SK-N-SH (cell line): ENCODE measurements around the gene C3orf22. TPM values are rescaled to one million over a fixed set of nuclear protein-coding genes. Genes with fewer than 3 reads are reported as not detected.

Source experiments
- CTCF ChIA-PET: fragments of 300-600, 350-600 bp; formaldehyde crosslinking; extraction: SDS; loops from one replicate; lab custom pipeline; 2021; lab: Yijun Ruan, JAX
- POLR2A ChIA-PET: fragments of 350-600 bp; sonication (Branson Sonifier 250); formaldehyde crosslinking; extraction: SDS; loops from one replicate; lab custom pipeline; 2020; ENCODE audit warnings: antibody characterized with exemption, inconsistent platforms; lab: Yijun Ruan, JAX
- DNase-seq: peaks from one replicate; pipeline ENCODE4 v3.0.0; 2012
- H2AFZ ChIP-seq: fragments of 200-600 bp; sonication (generic); 2 replicates; pipeline ENCODE4 v1.8.1; 2016; ENCODE audit warnings: antibody characterized with exemption, mild to moderate bottlenecking, low read depth
- H3F3A ChIP-seq: fragments of 200-600 bp; sonication (generic); replicated peaks from 2 replicates; pipeline ENCODE3; 2016; ENCODE audit warnings: antibody characterized with exemption, mild to moderate bottlenecking; ENCODE audit not compliant: insufficient read depth
- H3K27ac ChIP-seq, 2 experiments: fragments of 200-500 bp in 1 of 2; fragments of 200-600 bp in 1 of 2; sonication (Bioruptor generic) in 1 of 2; sonication (generic), shearing (Covaris generic) in 1 of 2; 2 replicates each; pipeline versions ENCODE4 v1.5.1 to v1.6.1; 2014 to 2016; ENCODE audit warnings: low read depth in 2 of 2, inconsistent platforms in 1 of 2, low read length in 1 of 2, mild to moderate bottlenecking in 1 of 2, mixed read lengths in 1 of 2
- H3K27me3 ChIP-seq: fragments of 200-600 bp; sonication (generic), shearing (Covaris generic); 2 replicates; pipeline ENCODE4 v1.6.1; 2016; ENCODE audit warnings: mixed run types; ENCODE audit not compliant: insufficient read depth
- H3K36me3 ChIP-seq, 2 experiments: fragments of 200-500 bp in 1 of 2; fragments of 200-600 bp in 1 of 2; sonication (Bioruptor generic) in 1 of 2; sonication (generic) in 1 of 2; replicated peaks in 1 of 2; 2 replicates each; pipeline versions ENCODE3 to v1.5.1; 2014 to 2016; ENCODE audit warnings: low read length in 1 of 2, mild to moderate bottlenecking in 1 of 2; ENCODE audit not compliant: insufficient read depth in 2 of 2, control insufficient read depth in 1 of 2
- H3K4me1 ChIP-seq, 2 experiments: fragments of 200-500 bp in 1 of 2; fragments of 200-600 bp in 1 of 2; sonication (Bioruptor generic) in 1 of 2; sonication (generic), shearing (Covaris generic) in 1 of 2; 2 replicates each; pipeline versions ENCODE4 v1.5.1 to v1.6.1; 2014 to 2016; ENCODE audit warnings: low read depth in 1 of 2, low read length in 1 of 2, mixed run types in 1 of 2; ENCODE audit not compliant: insufficient read depth in 2 of 2, control insufficient read depth in 1 of 2
- H3K4me2 ChIP-seq: fragments of 200-600 bp; sonication (generic), shearing (Covaris generic); 2 replicates; pipeline ENCODE4 v1.6.1; 2017; ENCODE audit warnings: mixed run types
- H3K4me3 ChIP-seq, 2 experiments: fragments of 200-500 bp in 1 of 2; fragments of 200-600 bp in 1 of 2; sonication (Bioruptor generic) in 1 of 2; sonication (generic), shearing (Covaris generic) in 1 of 2; 2 replicates each; pipeline versions ENCODE4 v1.5.1 to v1.8.1; 2014 to 2016; ENCODE audit warnings: low read depth in 2 of 2, inconsistent platforms in 1 of 2, low read length in 1 of 2, mild to moderate bottlenecking in 1 of 2, mixed read lengths in 1 of 2, moderate library complexity in 1 of 2
- H3K79me2 ChIP-seq: fragments of 200-600 bp; sonication (generic); 2 replicates; pipeline ENCODE4 v1.8.1; 2017; ENCODE audit warnings: mild to moderate bottlenecking; ENCODE audit not compliant: insufficient read depth
- H3K9ac ChIP-seq: fragments of 200-600 bp; sonication (generic); 2 replicates; pipeline ENCODE4 v1.6.1; 2017; ENCODE audit warnings: mixed run types
- H3K9me2 ChIP-seq: fragments of 200-600 bp; sonication (generic); 2 replicates; pipeline ENCODE4 v1.6.1; 2017; ENCODE audit warnings: mixed run types
- H3K9me3 ChIP-seq: fragments of 200-600 bp; sonication (generic); 2 replicates; pipeline ENCODE4 v1.6.1; 2017; ENCODE audit warnings: mixed run types, mild to moderate bottlenecking, moderate library complexity
- H4K20me1 ChIP-seq: fragments of 200-600 bp; sonication (generic); 2 replicates; pipeline ENCODE4 v1.6.1; 2017; ENCODE audit warnings: mild to moderate bottlenecking, mixed run types; ENCODE audit not compliant: insufficient read depth
- EP300 ChIP-seq, 2 experiments: IDR thresholded peaks; 2 replicates each; pipeline versions ENCODE4 v1.4.0 to v1.6.1; 2012; ENCODE audit warnings: borderline replicate concordance in 1 of 2, low read depth in 1 of 2, low read length in 1 of 2
- EZH2phosphoT487 ChIP-seq: fragments of 200-600 bp; sonication (generic); IDR thresholded peaks from 2 replicates; pipeline ENCODE4 v1.6.1; 2017; ENCODE audit warnings: low read depth, mixed run types, mild to moderate bottlenecking, antibody characterized with exemption, moderate library complexity, borderline replicate concordance
- FOSL2 ChIP-seq: IDR thresholded peaks from 2 replicates; pipeline ENCODE4 v1.4.0; 2012; ENCODE audit warnings: low read depth, mild to moderate bottlenecking, moderate library complexity, borderline replicate concordance
- FOXJ3 ChIP-seq: sonication (generic); formaldehyde crosslinking; IDR thresholded peaks from 2 replicates; pipeline ENCODE4 v1.5.1; 2020; ENCODE audit warnings: mild to moderate bottlenecking, missing genetic modification reagents
- FOXM1 ChIP-seq: IDR thresholded peaks from 2 replicates; pipeline ENCODE4 v1.4.0; 2012; ENCODE audit warnings: low read depth, mild to moderate bottlenecking
- POLR2AphosphoS5 ChIP-seq: IDR thresholded peaks from 2 replicates; pipeline ENCODE4 v1.6.1; 2012; ENCODE audit warnings: low read depth, low read length
- RCOR1 ChIP-seq: fragments of 150-350 bp; IDR thresholded peaks from 2 replicates; pipeline ENCODE4 v1.6.1; 2017; ENCODE audit warnings: antibody characterized with exemption, low read length
- RFX5 ChIP-seq: IDR thresholded peaks from 2 replicates; pipeline ENCODE4 v1.6.1; 2012; ENCODE audit warnings: mild to moderate bottlenecking, improper control_type of control experiment, low read length
- RXRA ChIP-seq: IDR thresholded peaks from 2 replicates; pipeline ENCODE4 v1.4.0; 2012; ENCODE audit warnings: low read depth, mild to moderate bottlenecking, borderline replicate concordance
- SIN3A ChIP-seq: IDR thresholded peaks from 2 replicates; pipeline ENCODE4 v1.6.1; 2012; ENCODE audit warnings: low read depth, mild to moderate bottlenecking, low read length, moderate library complexity, borderline replicate concordance
- TAF1 ChIP-seq: IDR thresholded peaks from 2 replicates; pipeline ENCODE4 v1.6.1; 2012; ENCODE audit warnings: low read depth, mild to moderate bottlenecking, low read length, moderate library complexity, borderline replicate concordance
- WGBS: methylation state at CpG from one replicate; pipeline ENCODE4 v1.1.6; 2017; ENCODE audit warnings: low lambda C conversion rate; 5-methylcytosine and 5-hydroxymethylcytosine counted together
- polyA plus RNA-seq, 3 experiments: library from polyadenylated mRNA; depleted of rRNA; stranded (reverse); fragments of >200 nt; gene quantifications; 2 replicates each; pipeline ENCODE4 v1.2.3, GENCODE V29; 2012
- TF ChIP-seq, protein P1 (sequence below): fragments of 200-600 bp; sonication (generic); IDR thresholded peaks from 2 replicates; pipeline ENCODE4 v1.6.1; 2017; ENCODE audit warnings: antibody characterized with exemption, mild to moderate bottlenecking, moderate library complexity
- TF ChIP-seq, protein P2 (sequence below): fragments of 150-350 bp; IDR thresholded peaks from 2 replicates; pipeline ENCODE4 v1.6.1; 2016; ENCODE audit warnings: mild to moderate bottlenecking, low read depth, low read length
- TF ChIP-seq, protein P3 (sequence below): IDR thresholded peaks from 2 replicates; pipeline ENCODE4 v1.6.1; 2012; ENCODE audit warnings: mild to moderate bottlenecking, low read depth, low read length, moderate library complexity
- TF ChIP-seq, protein P4 (sequence below): IDR thresholded peaks from 2 replicates; pipeline ENCODE4 v1.4.0; 2012; ENCODE audit warnings: low read depth, borderline replicate concordance

Gene C3orf22
- polyA plus RNA-seq, 1 of the 3 experiments (the other 2 are of a cell fraction), result not detected

DNA sequence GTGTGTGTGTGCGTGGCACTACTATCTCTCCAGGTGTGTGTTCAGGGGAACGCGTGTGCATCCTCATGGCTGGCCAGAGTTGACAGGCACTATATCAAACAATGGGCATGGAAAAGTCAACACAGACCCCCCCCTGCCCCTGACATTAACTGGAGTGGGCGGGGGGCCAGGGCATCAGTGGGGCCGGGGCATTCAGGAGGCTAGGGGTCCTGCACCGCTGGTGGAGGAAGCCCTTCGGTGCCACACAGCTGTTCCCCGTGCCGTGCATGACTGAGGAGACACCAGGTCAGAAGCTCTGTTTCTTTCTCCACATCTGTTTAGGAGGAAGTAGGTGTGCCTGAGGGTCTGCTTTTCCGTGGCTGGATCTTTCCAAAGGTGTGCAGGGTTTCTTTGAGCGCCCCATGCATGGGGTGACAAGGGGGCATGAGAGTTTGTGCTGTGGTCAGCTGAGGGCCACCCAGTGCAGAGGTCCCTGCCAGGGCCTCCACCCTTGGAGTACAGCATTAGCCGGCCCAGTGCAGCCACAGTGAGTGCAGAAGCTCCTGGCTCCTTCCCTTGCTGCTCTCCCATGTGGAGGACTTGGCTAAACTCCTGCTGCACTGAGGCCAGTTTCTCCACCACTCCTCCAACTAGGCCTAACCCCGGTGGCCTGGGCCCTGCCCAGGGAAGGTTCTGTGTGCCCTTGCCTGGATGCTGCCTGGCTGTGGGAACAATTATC lies 7.5 kb downstream of the C3orf22 start:
- no peaks in the 10 kb centered on the region; a peak in 1 of 4 replicates for H3K4me1 ChIP-seq
- TF ChIP-seq, protein P1, sequence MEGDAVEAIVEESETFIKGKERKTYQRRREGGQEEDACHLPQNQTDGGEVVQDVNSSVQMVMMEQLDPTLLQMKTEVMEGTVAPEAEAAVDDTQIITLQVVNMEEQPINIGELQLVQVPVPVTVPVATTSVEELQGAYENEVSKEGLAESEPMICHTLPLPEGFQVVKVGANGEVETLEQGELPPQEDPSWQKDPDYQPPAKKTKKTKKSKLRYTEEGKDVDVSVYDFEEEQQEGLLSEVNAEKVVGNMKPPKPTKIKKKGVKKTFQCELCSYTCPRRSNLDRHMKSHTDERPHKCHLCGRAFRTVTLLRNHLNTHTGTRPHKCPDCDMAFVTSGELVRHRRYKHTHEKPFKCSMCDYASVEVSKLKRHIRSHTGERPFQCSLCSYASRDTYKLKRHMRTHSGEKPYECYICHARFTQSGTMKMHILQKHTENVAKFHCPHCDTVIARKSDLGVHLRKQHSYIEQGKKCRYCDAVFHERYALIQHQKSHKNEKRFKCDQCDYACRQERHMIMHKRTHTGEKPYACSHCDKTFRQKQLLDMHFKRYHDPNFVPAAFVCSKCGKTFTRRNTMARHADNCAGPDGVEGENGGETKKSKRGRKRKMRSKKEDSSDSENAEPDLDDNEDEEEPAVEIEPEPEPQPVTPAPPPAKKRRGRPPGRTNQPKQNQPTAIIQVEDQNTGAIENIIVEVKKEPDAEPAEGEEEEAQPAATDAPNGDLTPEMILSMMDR, result no peak
- TF ChIP-seq RFX5 (no peak), SIN3A (no peak), FOXM1 (no peak), RCOR1 (no peak), TAF1 (no peak), EZH2phosphoT487 (no peak), EP300 (IDR thresholded peaks at IDR 0.05; ENCODE audit: borderline replicate concordance in 1 of 2, low read depth in 1 of 2, low read length in 1 of 2) (no peak), RXRA (no peak), POLR2AphosphoS5 (no peak), FOXJ3 (CRISPR knock-in tag) (no peak), FOSL2 (no peak)
- TF ChIP-seq, protein P2, sequence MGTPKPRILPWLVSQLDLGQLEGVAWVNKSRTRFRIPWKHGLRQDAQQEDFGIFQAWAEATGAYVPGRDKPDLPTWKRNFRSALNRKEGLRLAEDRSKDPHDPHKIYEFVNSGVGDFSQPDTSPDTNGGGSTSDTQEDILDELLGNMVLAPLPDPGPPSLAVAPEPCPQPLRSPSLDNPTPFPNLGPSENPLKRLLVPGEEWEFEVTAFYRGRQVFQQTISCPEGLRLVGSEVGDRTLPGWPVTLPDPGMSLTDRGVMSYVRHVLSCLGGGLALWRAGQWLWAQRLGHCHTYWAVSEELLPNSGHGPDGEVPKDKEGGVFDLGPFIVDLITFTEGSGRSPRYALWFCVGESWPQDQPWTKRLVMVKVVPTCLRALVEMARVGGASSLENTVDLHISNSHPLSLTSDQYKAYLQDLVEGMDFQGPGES, result no peak
- TF ChIP-seq, protein P3, sequence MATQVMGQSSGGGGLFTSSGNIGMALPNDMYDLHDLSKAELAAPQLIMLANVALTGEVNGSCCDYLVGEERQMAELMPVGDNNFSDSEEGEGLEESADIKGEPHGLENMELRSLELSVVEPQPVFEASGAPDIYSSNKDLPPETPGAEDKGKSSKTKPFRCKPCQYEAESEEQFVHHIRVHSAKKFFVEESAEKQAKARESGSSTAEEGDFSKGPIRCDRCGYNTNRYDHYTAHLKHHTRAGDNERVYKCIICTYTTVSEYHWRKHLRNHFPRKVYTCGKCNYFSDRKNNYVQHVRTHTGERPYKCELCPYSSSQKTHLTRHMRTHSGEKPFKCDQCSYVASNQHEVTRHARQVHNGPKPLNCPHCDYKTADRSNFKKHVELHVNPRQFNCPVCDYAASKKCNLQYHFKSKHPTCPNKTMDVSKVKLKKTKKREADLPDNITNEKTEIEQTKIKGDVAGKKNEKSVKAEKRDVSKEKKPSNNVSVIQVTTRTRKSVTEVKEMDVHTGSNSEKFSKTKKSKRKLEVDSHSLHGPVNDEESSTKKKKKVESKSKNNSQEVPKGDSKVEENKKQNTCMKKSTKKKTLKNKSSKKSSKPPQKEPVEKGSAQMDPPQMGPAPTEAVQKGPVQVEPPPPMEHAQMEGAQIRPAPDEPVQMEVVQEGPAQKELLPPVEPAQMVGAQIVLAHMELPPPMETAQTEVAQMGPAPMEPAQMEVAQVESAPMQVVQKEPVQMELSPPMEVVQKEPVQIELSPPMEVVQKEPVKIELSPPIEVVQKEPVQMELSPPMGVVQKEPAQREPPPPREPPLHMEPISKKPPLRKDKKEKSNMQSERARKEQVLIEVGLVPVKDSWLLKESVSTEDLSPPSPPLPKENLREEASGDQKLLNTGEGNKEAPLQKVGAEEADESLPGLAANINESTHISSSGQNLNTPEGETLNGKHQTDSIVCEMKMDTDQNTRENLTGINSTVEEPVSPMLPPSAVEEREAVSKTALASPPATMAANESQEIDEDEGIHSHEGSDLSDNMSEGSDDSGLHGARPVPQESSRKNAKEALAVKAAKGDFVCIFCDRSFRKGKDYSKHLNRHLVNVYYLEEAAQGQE, result no peak
- TF ChIP-seq, protein P4, sequence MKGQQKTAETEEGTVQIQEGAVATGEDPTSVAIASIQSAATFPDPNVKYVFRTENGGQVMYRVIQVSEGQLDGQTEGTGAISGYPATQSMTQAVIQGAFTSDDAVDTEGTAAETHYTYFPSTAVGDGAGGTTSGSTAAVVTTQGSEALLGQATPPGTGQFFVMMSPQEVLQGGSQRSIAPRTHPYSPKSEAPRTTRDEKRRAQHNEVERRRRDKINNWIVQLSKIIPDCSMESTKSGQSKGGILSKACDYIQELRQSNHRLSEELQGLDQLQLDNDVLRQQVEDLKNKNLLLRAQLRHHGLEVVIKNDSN, result no peak
- no peak overlapping the region for H3K9ac ChIP-seq
- WGBS, result 70% methylated on average over 9 of the region's 13 CpGs
- no peak overlapping the region for H3K4me2 ChIP-seq
- no peaks in the 10 kb centered on the region for H3K9me2 ChIP-seq
- H3K36me3 ChIP-seq, result no peaks in the 10 kb centered on the region
- H3K79me2 ChIP-seq, result no peaks in the 10 kb centered on the region
- no peaks in the 10 kb centered on the region for H3F3A ChIP-seq
- no peak overlapping the region for H3K4me3 ChIP-seq
- no peak overlapping the region for H2AFZ ChIP-seq
- DNase-seq, result peak; percentile 23
- H3K27me3 ChIP-seq, result peaks cover 9% of the 10 kb centered on the region; the same call in 1 of the 2 replicates
- no peak overlapping the region for H3K27ac ChIP-seq
- H4K20me1 ChIP-seq, result no peaks in the 10 kb centered on the region
- CTCF ChIA-PET, result interaction anchor here (0.6 to 2.1 kb wide), 3 partner anchors 13 to 302 kb away, joined by 3 to 5 read pairs (median 3); no protein-coding TSS in a partner anchor
- POLR2A ChIA-PET, result no interaction called here
- no peaks in the 10 kb centered on the region for H3K9me3 ChIP-seq
